CD4-positive, alpha-beta T cell (primary cell): Measurements from ENCODE around the gene FZR1. TPM values are rescaled to one million over a fixed set of nuclear protein-coding genes. Genes with fewer than 3 reads are reported as not detected.

Experiments
- ATAC-seq: fragments of 200-7000 bp; cut with Tn5 transposase; one replicate; pipeline ENCODE4 v1.10.0; 2022; ENCODE audit warnings: mild to moderate bottlenecking; ENCODE audit not compliant: poor library complexity
- CTCF ChIA-PET: fragments of 350-600 bp; sonication (Branson Sonifier 250); formaldehyde crosslinking; loops from one replicate; lab custom pipeline; 2021; ENCODE audit warnings: antibody characterized with exemption, inconsistent platforms; lab: Charles Lee
- POLR2A ChIA-PET: fragments of 350-600 bp; sonication (Branson Sonifier 250); formaldehyde crosslinking; loops from one replicate; lab custom pipeline; 2021; ENCODE audit warnings: antibody characterized with exemption, inconsistent platforms; lab: Charles Lee
- DNase-seq, 14 experiments: peaks; one replicate each; pipeline ENCODE4 v3.0.0-alpha.2; 2013 to 2020; ENCODE audit warnings: mixed read lengths in 2 of 14
- H3K27ac ChIP-seq, 2 donors: one replicate each; pipeline versions ENCODE4 v1.5.1 to v1.7.0; 2013; ENCODE audit warnings: low read length in 2 of 2, low read depth in 1 of 2, mild to moderate bottlenecking in 1 of 2
- H3K27me3 ChIP-seq, 2 experiments: 1 replicate in 1 of 2; 2 replicates in 1 of 2; pipeline versions ENCODE4 v1.6.1 to v1.7.0; 2013; ENCODE audit warnings: low read length in 2 of 2, control low read depth in 1 of 2, mild to moderate bottlenecking in 1 of 2, moderate library complexity in 1 of 2; ENCODE audit not compliant: insufficient read depth in 2 of 2, control insufficient read depth in 1 of 2
- H3K36me3 ChIP-seq: one replicate; pipeline ENCODE4 v1.6.1; 2013; ENCODE audit warnings: low read length, control low read depth; ENCODE audit not compliant: insufficient read depth
- H3K4me1 ChIP-seq: one replicate; pipeline ENCODE4 v1.6.1; 2013; ENCODE audit warnings: low read length, control low read depth; ENCODE audit not compliant: insufficient read depth
- H3K4me3 ChIP-seq: one replicate; pipeline ENCODE4 v1.5.1; 2013; ENCODE audit warnings: mild to moderate bottlenecking, low read length, moderate library complexity
- H3K9me3 ChIP-seq, 2 experiments: 1 replicate in 1 of 2; 2 replicates in 1 of 2; pipeline versions ENCODE4 v1.6.1 to v1.7.0; 2013; ENCODE audit warnings: low read length in 2 of 2, mild to moderate bottlenecking in 2 of 2, control low read depth in 1 of 2, moderate library complexity in 1 of 2; ENCODE audit not compliant: control insufficient read depth in 1 of 2, insufficient read depth in 1 of 2
- H3K27ac Mint-ChIP-seq: one replicate; pipeline ENCODE4 v1.8.0; 2020; ENCODE audit warnings: mixed read lengths
- H3K27me3 Mint-ChIP-seq: one replicate; pipeline ENCODE4 v1.8.0; 2021; ENCODE audit warnings: mixed read lengths
- H3K36me3 Mint-ChIP-seq: one replicate; pipeline ENCODE4 v1.8.0; 2021; ENCODE audit warnings: low read depth, mixed read lengths
- H3K4me1 Mint-ChIP-seq: one replicate; pipeline ENCODE4 v1.8.0; 2021; ENCODE audit warnings: low read depth, mixed read lengths
- H3K4me3 Mint-ChIP-seq: one replicate; pipeline ENCODE4 v1.8.0; 2020; ENCODE audit warnings: mild to moderate bottlenecking, mixed read lengths
- H3K9me3 Mint-ChIP-seq: one replicate; pipeline ENCODE4 v1.8.0; 2020; ENCODE audit warnings: mixed read lengths
- CTCF ChIP-seq: fragments of 200-600 bp; IDR thresholded peaks from one replicate; pipeline ENCODE4 v1.8.0; 2022; ENCODE audit warnings: antibody characterized with exemption, mild to moderate bottlenecking
- intact Hi-C, 2 experiments: fragments of 100-400 bp; cut with DNase I in 1 of 2; cut with micrococcal nuclease in 1 of 2; formaldehyde crosslinking; loops; one replicate each; pipeline versions ENCODE4 v1.15.1 to v1.9.0; 2023 to 2025; cut with DNase I, micrococcal nuclease
- total RNA-seq, 174 experiments: library from RNA in 2 of 174; stranded (reverse) in 2 of 174; gene quantifications; one replicate each; pipeline ENCODE4 v1.2.3 and lab custom pipeline; 2021 to 2026

FZR1 gene
- total RNA-seq, 2 experiments from 2014 or later = 109 to 116 TPM

GRCh38 chr19:3543150-3544057 is 37.3 kb downstream of the FZR1 start:
- peaks cover 0 to 10% of the 10 kb centered on the region in 2 experiments for H3K9me3 ChIP-seq
- Mint-ChIP-seq H3K4me1 (peaks cover 11% of the 10 kb centered on the region), H3K4me3 (no peak overlapping the region), H3K36me3 (peaks cover 26% of the 10 kb centered on the region), H3K27me3 (no peaks in the 10 kb centered on the region), H3K9me3 (no peaks in the 10 kb centered on the region), H3K27ac (no peak overlapping the region)
- CTCF ChIA-PET = no interaction called here
- DNase-seq (peak in 1 of 14 experiments; percentile 39), ATAC-seq (no peak)
- H3K27ac ChIP-seq = no peak overlapping the region
- H3K4me3 ChIP-seq = no peak overlapping the region
- POLR2A ChIA-PET = interaction anchor here (2.7 kb wide), 1 partner anchor 11 kb away, joined by 19 read pairs; no protein-coding TSS in a partner anchor
- TF ChIP-seq CTCF = no peak
- intact Hi-C loops = loop anchor here (2.0 kb wide), 2 partner anchors 75 to 163 kb away; no protein-coding TSS in a partner anchor
- no peaks in the 10 kb centered on the region for H3K27me3 ChIP-seq
- peaks cover 18% of the 10 kb centered on the region for H3K4me1 ChIP-seq
- H3K36me3 ChIP-seq = peaks cover 36% of the 10 kb centered on the region

GRCh38 chr19:3544058-3544376 is 37.9 kb downstream of the FZR1 start:
- CTCF ChIA-PET = interaction anchor here (1.1 kb wide), 1 partner anchor 30 kb away, joined by 3 read pairs; no protein-coding TSS in a partner anchor
- intact Hi-C loops = loop anchor here (2.0 kb wide), 2 partner anchors 75 to 163 kb away; no protein-coding TSS in a partner anchor

More at GRCh38 chr19:3544058-3544376, 37.9 kb downstream of the FZR1 start:
- peaks cover 29% of the 10 kb centered on the region for H3K36me3 Mint-ChIP-seq
- peaks cover 0 to 6% of the 10 kb centered on the region in 2 experiments for H3K9me3 ChIP-seq
- ATAC-seq (no peak), DNase-seq (peak in 1 of 14 experiments; percentile 32)
- no peaks in the 10 kb centered on the region for H3K27me3 Mint-ChIP-seq
- TF ChIP-seq CTCF = no peak
- H3K4me1 ChIP-seq = peaks cover 21% of the 10 kb centered on the region
- H3K27ac Mint-ChIP-seq = no peak overlapping the region
- H3K4me1 Mint-ChIP-seq = peaks cover 11% of the 10 kb centered on the region
- POLR2A ChIA-PET = interaction anchor here (2.7 to 3.7 kb wide), 2 partner anchors 10 to 13 kb away, joined by 19 to 21 read pairs; partner anchors contain the start of gene MFSD12
- H3K36me3 ChIP-seq = peaks cover 41% of the 10 kb centered on the region
- no peaks in the 10 kb centered on the region for H3K27me3 ChIP-seq
- H3K4me3 Mint-ChIP-seq = no peak overlapping the region
- no peak overlapping the region for H3K4me3 ChIP-seq
- H3K9me3 Mint-ChIP-seq = no peaks in the 10 kb centered on the region
- no peak overlapping the region for H3K27ac ChIP-seq
